Endothelial cell of umbilical vein (primary cell): Measurements from ENCODE around the gene PRIM1. TPM values are rescaled to one million over a fixed set of nuclear protein-coding genes. Genes with fewer than 3 reads are reported as not detected.
A peak's percentile ranks its signal among the peaks of the same experiment; 100 is the strongest.

ENCODE experiments used
- BruUV-seq: library from RNA; stranded (reverse); fragments of 400-500 nt; replicated peaks from 2 replicates; lab custom pipeline; 2021; lab: Mats Ljungman, UMichigan
- CTCF ChIA-PET: fragments of 300-600, 350-600 bp; sonication (Branson Sonifier 250); formaldehyde crosslinking; loops from one replicate; lab custom pipeline; 2021; ENCODE audit warnings: antibody characterized with exemption, inconsistent platforms; lab: Charles Lee
- POLR2A ChIA-PET: fragments of 300-600, 350-600 bp; sonication (Branson Sonifier 250); formaldehyde crosslinking; loops from one replicate; lab custom pipeline; 2021; ENCODE audit warnings: antibody characterized with exemption, inconsistent platforms; lab: Charles Lee
- DNase-seq: peaks from one replicate; pipeline ENCODE4 v3.0.0-alpha.2; 2011; ENCODE audit warnings: low read depth, low spot score
- FAIRE-seq: peaks from 2 replicates; lab custom pipeline; 2011; peaks lifted over from hg19 to GRCh38; lab: Jason Lieb, UNC
- H2AFZ ChIP-seq: 2 replicates; pipeline ENCODE4 v1.6.0; 2012; ENCODE audit warnings: low read depth, low read length, control low read depth, inconsistent platforms
- H3K27ac ChIP-seq: 2 replicates; pipeline ENCODE4 v1.5.1; 2011; ENCODE audit warnings: low read depth, mild to moderate bottlenecking, control low read depth, low read length, moderate library complexity; ENCODE audit not compliant: insufficient read depth
- H3K27me3 ChIP-seq, 2 experiments: 2 replicates each; pipeline versions ENCODE4 v1.6.0 to v1.6.1; 2011; ENCODE audit warnings: low read length in 2 of 2, mixed read lengths in 1 of 2; ENCODE audit not compliant: control insufficient read depth in 2 of 2, insufficient read depth in 2 of 2
- H3K36me3 ChIP-seq, 2 experiments: 2 replicates in 1 of 2; 3 replicates in 1 of 2; pipeline ENCODE4 v1.5.1; 2011; ENCODE audit warnings: low read length in 2 of 2, mild to moderate bottlenecking in 1 of 2, moderate library complexity in 1 of 2; ENCODE audit not compliant: control insufficient read depth in 2 of 2, insufficient read depth in 2 of 2; ENCODE audit errors: extremely low read depth in 1 of 2
- H3K4me1 ChIP-seq: 3 replicates; pipeline ENCODE4 v1.5.1; 2011; ENCODE audit warnings: mild to moderate bottlenecking, low read length; ENCODE audit not compliant: control insufficient read depth, insufficient read depth; ENCODE audit errors: extremely low read depth
- H3K4me2 ChIP-seq: 2 replicates; pipeline ENCODE4 v1.6.1; 2011; ENCODE audit warnings: low read length, control low read depth, mixed read lengths; ENCODE audit not compliant: insufficient read depth
- H3K4me3 ChIP-seq, 3 experiments: fragments of 200-600 bp in 1 of 3; sonication (generic), shearing (Covaris generic) in 1 of 3; replicated peaks in 1 of 3; 2 replicates each; pipeline ENCODE4 v1.5.1; 2011 to 2016; ENCODE audit warnings: control low read depth in 3 of 3, low read length in 3 of 3, mild to moderate bottlenecking in 2 of 3, inconsistent platforms in 1 of 3, low read depth in 1 of 3, moderate library complexity in 1 of 3; ENCODE audit not compliant: insufficient read depth in 1 of 3
- H3K79me2 ChIP-seq: 2 replicates; pipeline ENCODE4 v1.6.0; 2012; ENCODE audit warnings: low read length, inconsistent platforms; ENCODE audit not compliant: control insufficient read depth, insufficient read depth
- H3K9ac ChIP-seq: replicated peaks from 2 replicates; pipeline ENCODE3; 2011; ENCODE audit warnings: low read length, control low read depth; ENCODE audit not compliant: insufficient read depth; ENCODE audit errors: extremely low read depth
- H3K9me1 ChIP-seq: replicated peaks from 3 replicates; pipeline ENCODE4 v1.6.0; 2011; ENCODE audit warnings: mild to moderate bottlenecking, low read length; ENCODE audit not compliant: control insufficient read depth, insufficient read depth; ENCODE audit errors: extremely low read depth
- H3K9me3 ChIP-seq: replicated peaks from 2 replicates; pipeline ENCODE4 v1.5.1; 2012; ENCODE audit warnings: low read length, inconsistent platforms; ENCODE audit not compliant: control insufficient read depth, insufficient read depth
- H4K20me1 ChIP-seq: replicated peaks from 2 replicates; pipeline ENCODE3; 2011; ENCODE audit warnings: mild to moderate bottlenecking, low read length; ENCODE audit not compliant: control insufficient read depth, insufficient read depth; ENCODE audit errors: extremely low read depth
- EZH2 ChIP-seq: IDR thresholded peaks from 2 replicates; pipeline ENCODE4 v1.6.1; 2012; ENCODE audit warnings: borderline replicate concordance, low read depth, mild to moderate bottlenecking, moderate library complexity, low read length, inconsistent platforms; ENCODE audit not compliant: severe bottlenecking
- FOS ChIP-seq: IDR thresholded peaks from 2 replicates; pipeline ENCODE4 v1.6.1; 2011; ENCODE audit warnings: mild to moderate bottlenecking, low read length, moderate library complexity, borderline replicate concordance; ENCODE audit not compliant: insufficient read depth
- GATA2 ChIP-seq: IDR thresholded peaks from 2 replicates; pipeline ENCODE4 v1.7.0; 2011; ENCODE audit warnings: low read depth, mild to moderate bottlenecking, moderate library complexity, mixed read lengths, low read length; ENCODE audit not compliant: insufficient read length, insufficient read depth
- JUN ChIP-seq: IDR thresholded peaks from 2 replicates; pipeline ENCODE4 v1.6.1; 2011; ENCODE audit warnings: borderline replicate concordance, low read depth; ENCODE audit not compliant: insufficient read length, insufficient read depth
- MYC ChIP-seq: IDR thresholded peaks from one replicate; pipeline ENCODE4 v1.6.1; 2011; ENCODE audit warnings: mild to moderate bottlenecking, low read depth, low read length
- POLR2A ChIP-seq: IDR thresholded peaks from 2 replicates; pipeline ENCODE4 v1.6.1; 2012; ENCODE audit warnings: low read depth, mild to moderate bottlenecking, control low read depth, low read length
- POLR2AphosphoS5 ChIP-seq: IDR thresholded peaks from 2 replicates; pipeline ENCODE4 v1.6.1; 2012; ENCODE audit warnings: low read depth, mild to moderate bottlenecking, control low read depth, low read length, moderate library complexity; ENCODE audit not compliant: insufficient read depth
- dilution Hi-C: fragments of 300-500 bp; cut with MboI; formaldehyde crosslinking; loops from one replicate; pipeline ENCODE4 v1.15.0; 2019; ENCODE audit warnings: low sequenced_read_pairs; ENCODE audit not compliant: extremely low pct_ligation_motif_present
- intact Hi-C: fragments of 100-400 bp; cut with micrococcal nuclease; formaldehyde crosslinking; loops from one replicate; pipeline ENCODE4 v1.10.0; 2022
- polyA plus RNA-seq, 4 experiments: library from polyadenylated mRNA; depleted of rRNA in 3 of 4; stranded (reverse) in 3 of 4; unstranded in 1 of 4; fragments of >200 nt; gene quantifications; 2 replicates each; pipeline versions ENCODE4 v1.2.1 to v1.2.3, GENCODE V29; 2011 to 2012; ENCODE audit warnings: missing spikeins in 1 of 4
- total RNA-seq: library from RNA; stranded (reverse); gene quantifications from 2 replicates; pipeline ENCODE4 v1.2.3, GENCODE V29; 2021
- TF ChIP-seq, protein P1 (sequence below): IDR thresholded peaks from 2 replicates; pipeline ENCODE4 v1.6.1; 2011; ENCODE audit not compliant: insufficient read depth, insufficient read length
- TF ChIP-seq, protein P2 (sequence below), 2 donors: IDR thresholded peaks; 1 replicate in 1 of 2; 2 replicates in 1 of 2; pipeline ENCODE4 v1.5.1; 2011; ENCODE audit warnings: low read length in 2 of 2, mild to moderate bottlenecking in 2 of 2, moderate library complexity in 2 of 2, control low read depth in 1 of 2, inconsistent platforms in 1 of 2, low read depth in 1 of 2; ENCODE audit not compliant: insufficient read depth in 1 of 2; ENCODE audit errors: extremely low read depth in 1 of 2

Gene PRIM1
- total and polyA plus RNA-seq, 2 donors (not counting 3 experiments of a cell fraction or from before 2014, with no cell fraction given), result 10.9 to 12.1 TPM

GRCh38 chr12:56721216-56721615 is 30.9 kb downstream of the PRIM1 start:
- TF ChIP-seq MYC, result no peak
- dilution Hi-C loops (no loop called here), intact Hi-C loops (no loop called here)
- DNase-seq, result no peak
- no peaks in the 10 kb centered on the region for H3K27me3 ChIP-seq
- no peak overlapping the region for H3K4me3 ChIP-seq
- H2AFZ ChIP-seq, result no peak overlapping the region
- no peaks in the 10 kb centered on the region for H3K9me1 ChIP-seq
- FAIRE-seq, result no peak
- peaks cover 84% of the 10 kb centered on the region for H3K79me2 ChIP-seq
- no TSS peak for BruUV-seq
- peaks cover 9% of the 10 kb centered on the region for H4K20me1 ChIP-seq
- ChIA-PET CTCF (interaction anchor here (1.2 to 2.6 kb wide), 2 partner anchors 84 to 280 kb away, joined by 5 to 8 read pairs; no protein-coding TSS in a partner anchor), POLR2A (no interaction called here)
- peaks cover 33% of the 10 kb centered on the region for H3K4me1 ChIP-seq
- H3K36me3 ChIP-seq, result peaks cover 9 to 15% of the 10 kb centered on the region in 2 experiments
- H3K27ac ChIP-seq, result no peak overlapping the region
- no peak overlapping the region for H3K9ac ChIP-seq
- no peaks in the 10 kb centered on the region for H3K9me3 ChIP-seq
- peak overlapping the region; percentile 71 for H3K4me2 ChIP-seq

DNA sequence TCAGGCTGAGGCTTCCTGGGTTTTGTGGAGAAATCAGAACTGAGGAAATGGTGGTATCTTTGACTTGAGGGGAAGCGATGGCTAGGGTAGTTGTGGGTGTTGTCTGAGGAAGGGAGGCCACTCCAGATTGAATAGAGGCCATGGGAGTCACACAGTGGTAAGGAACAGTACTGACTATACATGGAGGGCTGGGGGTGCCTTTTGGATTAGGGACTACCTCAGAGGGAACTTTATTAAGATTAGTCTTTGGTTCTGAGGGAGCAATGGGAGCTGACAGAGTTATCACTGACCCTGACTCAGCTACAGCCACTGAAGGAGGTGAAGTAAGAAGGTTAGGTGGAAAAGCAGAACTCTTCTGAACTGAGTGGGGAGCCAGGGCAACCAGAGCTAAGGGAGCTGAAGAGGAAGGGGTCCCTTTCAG is 31.4 kb downstream of the PRIM1 start:
- Histone ChIP-seq H2AFZ (no peak overlapping the region), H3K9me1 (no peaks in the 10 kb centered on the region), H4K20me1 (peaks cover 9% of the 10 kb centered on the region), H3K27me3 (no peaks in the 10 kb centered on the region), H3K4me2 (peak overlapping the region; percentile 71), H3K9me3 (no peaks in the 10 kb centered on the region), H3K27ac (no peak overlapping the region), H3K79me2 (peaks cover 89% of the 10 kb centered on the region), H3K4me1 (peaks cover 33% of the 10 kb centered on the region), H3K9ac (no peak overlapping the region), H3K36me3 (peaks cover 9 to 20% of the 10 kb centered on the region in 2 experiments), H3K4me3 (no peak overlapping the region)
- CTCF ChIA-PET, result interaction anchor here (1.2 to 2.6 kb wide), 2 partner anchors 84 to 281 kb away, joined by 5 to 8 read pairs; no protein-coding TSS in a partner anchor
- POLR2A ChIA-PET, result no interaction called here
- BruUV-seq, result no TSS peak
- intact Hi-C loops, result no loop called here
- TF ChIP-seq, protein P1, sequence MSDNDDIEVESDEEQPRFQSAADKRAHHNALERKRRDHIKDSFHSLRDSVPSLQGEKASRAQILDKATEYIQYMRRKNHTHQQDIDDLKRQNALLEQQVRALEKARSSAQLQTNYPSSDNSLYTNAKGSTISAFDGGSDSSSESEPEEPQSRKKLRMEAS, result no peak
- TF ChIP-seq POLR2AphosphoS5 (no peak), POLR2A (no peak), GATA2 (no peak), MYC (no peak), FOS (no peak), JUN (no peak), EZH2 (no peak)
- TF ChIP-seq, protein P2, sequence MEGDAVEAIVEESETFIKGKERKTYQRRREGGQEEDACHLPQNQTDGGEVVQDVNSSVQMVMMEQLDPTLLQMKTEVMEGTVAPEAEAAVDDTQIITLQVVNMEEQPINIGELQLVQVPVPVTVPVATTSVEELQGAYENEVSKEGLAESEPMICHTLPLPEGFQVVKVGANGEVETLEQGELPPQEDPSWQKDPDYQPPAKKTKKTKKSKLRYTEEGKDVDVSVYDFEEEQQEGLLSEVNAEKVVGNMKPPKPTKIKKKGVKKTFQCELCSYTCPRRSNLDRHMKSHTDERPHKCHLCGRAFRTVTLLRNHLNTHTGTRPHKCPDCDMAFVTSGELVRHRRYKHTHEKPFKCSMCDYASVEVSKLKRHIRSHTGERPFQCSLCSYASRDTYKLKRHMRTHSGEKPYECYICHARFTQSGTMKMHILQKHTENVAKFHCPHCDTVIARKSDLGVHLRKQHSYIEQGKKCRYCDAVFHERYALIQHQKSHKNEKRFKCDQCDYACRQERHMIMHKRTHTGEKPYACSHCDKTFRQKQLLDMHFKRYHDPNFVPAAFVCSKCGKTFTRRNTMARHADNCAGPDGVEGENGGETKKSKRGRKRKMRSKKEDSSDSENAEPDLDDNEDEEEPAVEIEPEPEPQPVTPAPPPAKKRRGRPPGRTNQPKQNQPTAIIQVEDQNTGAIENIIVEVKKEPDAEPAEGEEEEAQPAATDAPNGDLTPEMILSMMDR (IDR thresholded peaks at IDR 0.05; ENCODE audit: extremely low read depth in 1 of 2, insufficient read depth in 1 of 2, low read depth in 1 of 2, low read length in 2 of 2), result no peak
- DNase-seq (no peak), FAIRE-seq (no peak)
- dilution Hi-C loops, result no loop called here
